ENCODE measurements around the gene NARF.
A peak's percentile ranks its signal among the peaks of the same experiment; 100 is the strongest.
"Not testable (repeated sequence)": the region's sequence is repeated elsewhere in the genome, so short reads cannot be mapped to it uniquely, and the experiment has no call there.

NARF gene

DNA sequence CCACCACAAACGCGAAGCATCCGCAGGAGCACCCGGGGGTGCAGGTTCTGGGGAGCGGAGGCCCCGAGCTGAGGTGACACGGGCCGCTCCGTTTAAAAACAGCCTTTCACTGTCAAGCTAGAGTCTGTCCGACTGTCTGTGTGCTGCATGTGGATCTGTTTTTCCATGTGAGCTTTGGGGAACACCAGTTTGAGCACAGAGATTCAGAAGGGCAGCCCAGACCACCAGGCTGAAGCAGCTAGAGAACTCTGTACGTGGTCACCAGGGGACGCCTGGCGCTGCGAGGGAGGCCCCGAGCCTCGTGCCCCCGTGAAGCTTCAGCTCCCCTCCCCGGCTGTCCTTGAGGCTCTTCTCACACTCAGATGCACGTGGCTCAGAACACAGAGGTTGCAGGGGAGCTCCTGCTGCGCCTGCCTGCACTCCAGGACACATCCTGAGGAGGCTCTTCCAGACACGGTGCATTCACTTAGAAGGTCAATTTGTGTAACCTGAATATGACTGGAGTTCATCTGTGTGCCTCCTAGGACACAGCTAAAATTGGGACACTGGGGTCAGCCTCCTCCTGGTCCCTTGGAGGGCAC is 45.3 kb downstream of the NARF start:
- DNase-seq = no peak

DNA sequence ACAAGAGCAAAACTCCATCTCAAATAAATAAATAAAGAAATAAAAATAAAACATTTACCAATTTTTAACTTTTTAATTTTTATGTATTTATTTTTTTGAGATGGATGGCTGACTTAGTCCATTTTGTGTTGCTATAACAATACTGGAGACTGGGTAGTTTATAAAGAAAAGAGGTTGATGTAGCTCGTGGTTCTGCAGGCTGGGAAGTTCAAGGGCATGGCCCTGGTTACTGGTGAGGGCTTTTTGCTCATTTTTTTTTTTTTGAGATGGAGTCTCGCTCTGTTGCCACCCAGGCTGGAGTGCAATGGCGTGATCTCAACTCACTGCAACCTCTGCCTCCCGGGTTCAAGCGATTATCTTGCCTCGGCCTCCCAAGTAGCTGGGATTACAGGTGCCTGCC is 46.8 kb downstream of the NARF start:
- DNase-seq = no peak

DNA sequence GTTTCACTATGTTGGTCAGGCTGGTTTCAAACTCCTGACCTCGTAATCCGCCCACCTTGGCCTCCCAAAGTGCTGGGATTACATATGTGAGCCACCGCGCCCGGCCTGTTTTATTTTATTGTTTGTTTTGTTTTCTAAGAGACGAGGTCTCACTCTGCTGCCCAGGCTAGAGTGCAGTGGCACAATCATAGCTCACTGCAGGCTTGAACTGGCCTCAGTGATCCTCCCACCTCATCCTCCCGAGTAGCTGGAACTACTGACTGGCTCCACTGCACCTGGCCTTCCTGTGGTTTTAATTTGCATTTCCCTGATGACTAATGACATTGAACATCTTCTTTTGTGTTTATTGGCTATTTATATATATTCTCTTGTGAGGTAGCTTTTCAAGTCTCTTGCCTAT is 47.9 kb downstream of the NARF start:
- not testable (repeated sequence) for DNase-seq

DNA sequence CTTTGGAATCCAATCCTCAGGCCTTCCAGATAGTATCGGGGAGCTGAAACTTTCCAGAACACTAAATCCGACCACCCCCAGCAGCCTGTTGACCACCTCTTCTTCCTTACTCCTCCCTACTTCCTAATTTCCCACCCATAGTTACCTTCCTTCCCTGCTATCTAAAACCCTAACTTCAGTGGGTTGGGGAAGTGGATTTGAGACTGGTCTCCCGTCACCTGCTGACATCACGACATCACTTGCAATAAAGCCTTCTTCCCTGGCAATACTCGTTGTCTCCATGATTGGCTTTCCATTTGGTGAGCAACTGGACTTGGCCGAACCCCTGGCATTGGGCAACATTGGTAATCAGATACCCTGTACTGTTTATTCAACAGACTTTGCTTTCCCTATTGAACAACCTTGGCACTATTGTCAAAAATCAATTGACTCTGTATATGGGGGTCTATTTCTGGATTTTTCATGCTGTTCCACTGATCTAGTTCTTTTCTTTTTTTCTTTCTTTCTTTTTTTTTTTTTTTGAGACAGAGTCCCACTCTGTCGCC is 49.2 kb downstream of the NARF start:
- no peak for DNase-seq

DNA sequence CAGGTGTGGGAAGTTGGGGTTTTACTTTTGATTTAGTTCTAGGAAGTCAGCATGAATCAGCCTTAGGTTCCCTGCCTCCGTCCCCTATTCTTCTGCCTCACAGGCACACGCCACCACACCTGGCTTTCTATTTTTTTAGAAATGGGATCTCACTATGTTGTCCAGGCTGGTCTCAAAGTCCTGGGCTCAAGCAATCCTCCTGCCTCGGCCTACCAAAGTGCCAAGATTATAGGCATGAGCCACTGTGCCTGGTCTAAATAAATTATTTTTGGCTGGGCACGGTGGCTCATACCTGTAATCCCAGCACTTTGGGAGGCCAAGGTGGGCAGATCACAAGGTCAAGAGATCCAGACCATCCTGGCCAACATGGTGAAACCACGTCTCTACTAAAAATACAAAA is 53.1 kb downstream of the NARF start:
- not testable (repeated sequence) for DNase-seq

DNA sequence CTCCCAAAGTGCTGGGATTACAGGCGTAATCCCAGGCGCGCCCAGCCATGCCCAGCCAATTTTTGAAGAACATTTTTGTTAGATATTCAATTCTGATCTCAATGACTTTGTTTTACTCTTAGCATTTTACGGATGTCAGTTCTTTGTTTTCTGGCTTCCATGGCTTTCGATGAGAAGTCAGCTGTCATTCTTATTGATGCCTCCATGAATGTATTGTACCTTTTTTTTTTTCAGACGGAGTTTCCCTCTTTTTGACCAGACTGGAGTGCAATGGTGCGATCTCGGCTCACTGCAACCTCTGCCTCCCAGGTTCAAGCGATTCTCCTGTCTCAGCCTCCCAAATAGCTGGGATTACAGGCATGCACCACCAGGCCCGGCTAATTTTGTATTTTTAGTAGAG is 55.3 kb downstream of the NARF start:
- DNase-seq = not testable (repeated sequence)

DNA sequence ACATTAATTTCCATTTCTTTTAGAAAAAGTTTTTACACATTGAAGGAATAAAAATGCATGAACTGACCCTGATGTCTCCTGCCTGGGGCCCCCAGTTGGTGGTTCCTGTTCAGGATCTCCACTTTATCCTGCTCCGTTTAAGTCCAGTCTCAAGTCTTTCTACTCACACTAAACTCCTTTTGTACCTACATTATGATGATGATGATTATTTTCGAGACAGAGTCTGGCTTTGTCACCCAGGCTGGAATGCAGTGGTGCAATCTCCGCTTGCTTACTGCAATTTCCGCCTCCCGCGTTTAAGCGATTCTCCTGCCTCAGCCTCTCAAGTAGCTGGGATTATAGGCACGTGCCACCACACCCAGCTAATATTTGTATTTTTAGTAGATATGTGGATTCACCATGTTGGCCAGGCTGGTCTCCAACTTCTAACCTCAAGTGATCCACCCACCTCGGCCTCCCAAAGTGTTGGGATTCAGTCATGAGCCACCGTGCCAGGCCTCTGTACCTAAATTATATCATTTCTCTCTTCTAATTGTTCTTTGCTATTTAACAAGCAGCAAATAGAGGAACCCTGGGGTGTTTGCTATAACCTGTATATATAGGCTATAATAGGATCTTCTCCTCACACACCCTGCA is 58.8 kb downstream of the NARF start:
- no peak for DNase-seq

DNA sequence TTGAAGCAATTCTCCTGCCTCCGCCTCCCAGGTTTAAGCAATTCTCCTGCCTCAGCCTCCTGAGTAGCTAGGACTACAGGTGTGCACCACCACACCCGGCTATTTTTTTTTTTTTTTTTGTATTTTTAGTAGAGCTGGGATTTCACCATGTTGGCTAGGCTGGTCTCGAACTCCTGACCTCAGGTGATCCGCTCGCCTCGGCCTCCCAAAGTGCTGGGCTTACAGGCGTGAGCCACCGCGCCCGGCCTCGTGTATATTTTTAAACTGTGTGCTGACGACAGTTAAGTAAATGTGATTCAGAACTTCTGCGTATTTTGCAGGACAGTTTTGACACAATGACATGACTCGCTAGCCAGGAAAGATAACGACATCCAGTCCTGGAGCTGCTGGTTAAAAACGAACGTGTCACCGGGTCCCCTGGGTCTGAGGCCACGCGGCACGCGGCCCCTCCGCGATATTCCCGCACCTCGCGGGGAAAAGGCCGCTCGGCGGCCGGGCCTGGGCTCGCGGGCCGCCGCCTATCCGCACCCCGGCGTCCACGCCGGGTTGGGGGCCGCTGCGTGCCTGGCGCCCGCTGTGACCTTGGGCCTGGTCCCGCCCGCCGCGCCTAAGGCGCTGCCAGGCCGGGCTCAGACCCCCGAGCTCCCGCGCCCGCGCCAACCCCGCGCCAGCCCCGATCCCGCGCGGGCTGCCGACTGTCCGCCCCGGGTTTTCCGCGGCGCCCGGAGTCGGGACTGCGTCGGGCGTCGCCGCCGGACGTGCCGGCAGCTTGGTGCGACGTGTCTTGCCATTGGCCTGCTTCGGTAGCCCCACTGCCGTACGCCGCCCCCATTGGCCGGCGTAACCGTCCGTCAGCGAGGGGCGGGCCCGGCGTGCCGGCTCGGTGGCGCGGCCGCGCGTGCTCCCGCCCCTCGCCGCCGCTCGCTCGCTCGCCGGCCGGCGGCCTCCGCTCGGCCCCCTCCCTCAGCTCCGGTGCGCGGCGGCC is 60.6 kb downstream of the NARF start, which contains the start of gene FOXK2:
Gene FOXK2 (plus strand): TSS at position 907 of the 985 bp plus-strand sequence. CDS start 157 bp downstream, outside the sequence.
- DNase-seq = peak; percentile 93

DNA sequence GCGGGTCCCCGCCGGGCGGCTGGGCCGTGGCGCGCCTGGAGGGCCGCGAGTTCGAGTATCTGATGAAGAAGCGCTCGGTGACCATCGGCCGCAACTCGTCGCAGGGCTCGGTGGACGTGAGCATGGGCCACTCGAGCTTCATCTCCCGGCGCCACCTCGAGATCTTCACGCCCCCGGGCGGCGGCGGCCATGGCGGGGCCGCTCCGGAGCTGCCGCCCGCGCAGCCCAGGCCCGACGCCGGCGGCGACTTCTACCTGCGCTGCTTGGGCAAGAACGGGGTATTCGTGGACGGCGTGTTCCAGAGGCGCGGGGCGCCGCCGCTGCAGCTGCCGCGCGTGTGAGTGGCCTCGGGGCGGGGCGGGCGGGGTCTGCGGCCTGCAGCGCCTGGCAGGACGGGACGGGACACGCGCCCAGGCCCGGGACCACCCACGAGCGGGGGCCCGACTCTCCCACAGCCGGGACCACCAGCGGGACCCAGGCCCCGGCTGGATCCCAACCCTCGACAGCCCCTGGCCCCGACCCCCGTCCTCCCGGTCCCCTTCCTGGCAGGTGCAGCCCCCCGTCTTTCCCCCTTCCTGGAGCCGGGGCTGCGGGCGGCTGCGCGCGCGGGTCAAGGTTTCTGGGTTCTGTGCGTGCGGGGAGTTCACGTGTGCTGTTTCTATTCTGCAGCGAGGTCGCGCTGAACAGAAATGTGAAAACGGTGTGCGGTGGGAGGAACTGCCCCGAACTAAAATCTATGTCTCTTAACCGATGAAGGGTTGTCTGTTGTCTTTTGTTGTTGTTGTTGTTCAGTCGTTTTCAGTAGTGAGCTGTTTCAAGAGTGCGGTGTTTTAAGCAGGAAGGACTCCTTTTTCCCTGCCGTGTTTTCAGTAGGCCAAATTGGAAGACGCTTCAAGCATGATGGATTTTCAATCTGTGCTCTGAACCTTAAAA is 61.7 kb downstream of the NARF start:
- DNase-seq = peak; percentile 18

DNA sequence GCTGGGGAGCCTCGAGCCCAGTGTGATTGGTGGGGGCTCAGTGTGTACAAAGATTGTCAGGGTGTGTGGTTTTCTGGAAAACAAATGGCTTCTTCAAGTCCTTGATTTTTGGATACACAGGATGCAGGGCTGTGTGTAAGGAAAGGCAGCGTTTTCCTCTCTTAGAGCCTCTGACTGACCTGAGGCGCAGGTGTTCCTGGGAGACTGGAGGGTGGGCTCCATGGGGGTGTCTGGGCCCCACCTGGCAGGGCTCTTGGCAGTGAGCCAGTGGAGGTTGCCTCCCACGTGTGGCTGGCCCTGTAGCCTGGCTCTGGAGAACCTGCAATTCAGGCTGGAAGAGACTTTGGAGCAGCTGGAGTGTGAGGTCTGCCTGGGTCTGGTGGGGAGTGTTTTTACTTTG is 66.0 kb downstream of the NARF start:
- DNase-seq = no peak

DNA sequence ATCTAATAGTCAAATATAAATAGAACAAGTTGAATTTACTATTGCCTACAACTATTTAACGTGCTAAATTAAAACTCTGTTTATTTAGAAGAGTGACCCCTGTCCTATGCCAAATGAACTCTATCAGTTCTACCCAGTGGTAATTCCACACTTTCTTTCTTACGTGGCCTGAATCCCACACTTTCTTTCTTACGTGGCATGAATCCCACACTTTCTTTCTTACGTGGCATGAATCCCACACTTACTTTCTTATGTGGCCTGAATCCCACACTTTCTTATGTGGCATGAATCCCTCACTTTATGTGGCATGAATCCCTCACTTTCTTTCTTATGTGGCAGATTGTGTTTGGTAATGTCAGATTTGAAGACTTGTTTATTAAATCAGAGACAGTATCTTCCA is 67.2 kb downstream of the NARF start:
- no peak for DNase-seq

DNA sequence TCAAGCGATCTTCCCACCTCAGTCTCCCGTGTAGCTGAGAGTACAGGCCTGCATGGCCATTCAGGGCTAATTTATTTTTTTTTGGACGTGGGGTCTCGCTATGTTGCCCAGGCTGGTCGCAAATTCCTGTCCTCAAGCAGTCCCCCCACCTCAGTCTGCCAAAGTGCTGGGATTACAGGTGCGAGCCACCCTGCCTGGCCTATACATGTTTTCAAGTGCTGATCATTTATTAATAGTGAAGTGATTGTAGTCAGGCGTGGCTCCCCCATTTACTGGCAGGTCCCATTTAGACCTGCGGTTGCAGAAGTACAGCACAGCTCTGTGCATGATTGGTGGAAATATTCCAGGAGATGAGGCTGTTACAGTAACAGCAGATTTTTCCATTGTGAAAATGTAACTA is 69.4 kb downstream of the NARF start:
- no peak for DNase-seq

DNA sequence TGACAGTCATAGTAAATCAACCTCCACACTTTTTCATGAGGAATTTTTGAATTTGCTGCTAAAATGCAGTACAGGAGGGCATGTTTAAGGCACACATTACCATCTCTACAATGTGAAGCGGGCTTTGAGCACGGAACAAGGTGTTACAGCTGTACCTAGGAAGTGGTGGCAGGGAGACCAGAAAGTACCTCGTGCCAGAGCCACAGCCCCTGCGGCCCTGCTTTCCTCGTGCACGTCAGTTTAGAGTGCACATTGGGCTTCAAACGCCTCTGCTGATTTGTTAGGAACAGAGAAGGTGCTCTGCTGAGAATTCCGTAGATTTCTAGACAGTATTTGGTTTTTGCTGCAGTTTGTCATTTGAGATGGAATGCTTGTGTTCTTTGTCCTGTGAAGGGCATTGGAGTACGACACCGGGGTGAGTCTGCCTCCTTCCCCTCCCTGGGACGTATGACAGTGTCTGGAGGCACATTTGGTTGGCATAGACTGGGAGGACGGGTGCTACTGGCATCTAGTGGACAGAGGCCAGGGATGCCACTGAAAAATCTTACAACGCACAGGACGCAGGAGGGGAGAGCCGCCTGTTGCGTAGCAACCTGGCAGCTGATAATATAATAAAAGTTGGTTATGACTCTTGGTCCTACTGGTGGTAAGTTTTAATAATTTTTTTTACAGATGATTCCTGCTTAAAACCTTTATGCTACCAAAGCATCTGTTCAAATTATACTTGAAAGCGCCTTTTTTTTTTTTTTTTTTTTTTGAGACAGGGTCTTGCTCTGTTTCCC is 70.1 kb downstream of the NARF start:
- peak; percentile 76 for DNase-seq

DNA sequence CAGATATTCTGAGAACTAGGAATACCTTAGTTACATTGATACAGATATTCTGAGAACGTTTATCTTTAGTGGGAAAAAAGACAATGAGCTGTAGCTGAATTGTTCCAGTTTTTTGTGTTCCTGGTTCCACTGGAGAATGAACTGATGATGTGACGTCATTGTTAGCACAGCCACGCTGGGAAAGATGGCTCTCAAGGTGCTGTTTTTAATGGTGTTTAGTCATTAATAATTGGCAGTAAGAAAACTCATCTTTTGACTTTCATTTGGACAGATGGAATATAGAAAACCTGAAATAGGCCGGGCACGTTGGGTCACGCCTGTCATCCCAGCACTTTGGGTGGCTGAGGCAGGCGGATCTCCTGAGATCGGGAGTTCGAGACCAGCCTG is 71.4 kb downstream of the NARF start:
- no peak for DNase-seq

DNA sequence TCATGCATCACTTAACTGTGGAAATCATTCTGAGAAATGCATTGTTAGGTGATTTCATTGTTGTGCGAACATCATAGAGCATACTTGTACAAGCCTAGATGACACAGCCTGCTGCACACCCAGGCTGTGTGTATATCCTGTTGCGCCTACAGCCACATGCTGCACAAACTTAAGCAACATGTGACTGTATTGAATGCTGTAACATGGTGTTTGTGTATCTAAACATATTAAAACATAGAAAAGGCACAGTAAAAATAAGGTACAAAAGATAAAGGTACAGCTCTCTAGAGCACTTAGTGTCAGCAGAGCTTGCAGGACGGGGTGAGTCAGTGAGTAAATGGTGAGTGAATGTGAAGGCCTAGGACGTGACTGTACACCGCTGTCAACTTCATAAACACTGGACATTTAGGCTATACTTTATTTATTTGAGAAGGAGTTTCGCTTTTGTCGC is 72.9 kb downstream of the NARF start:
- no peak for DNase-seq

DNA sequence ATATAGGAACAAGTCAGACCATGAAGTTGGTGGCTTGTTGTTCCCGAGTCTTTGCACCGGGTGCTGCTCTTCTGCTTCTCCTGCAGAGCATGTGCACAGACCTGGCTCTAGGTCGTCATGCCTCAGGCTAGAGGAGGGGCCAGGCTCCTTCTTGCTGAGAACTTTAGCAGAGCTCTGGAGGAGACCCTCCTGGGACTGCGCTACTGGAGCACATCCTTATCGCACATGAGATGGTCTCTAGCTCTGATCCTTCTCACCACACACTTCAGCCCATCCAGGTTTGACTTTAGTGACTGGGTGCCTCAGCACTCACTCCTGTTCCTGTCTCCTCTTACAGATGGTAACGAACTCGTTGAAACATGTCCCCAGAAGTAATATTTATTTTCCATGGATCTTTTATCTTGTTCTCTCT is 75.9 kb downstream of the NARF start:
- no peak for DNase-seq

DNA sequence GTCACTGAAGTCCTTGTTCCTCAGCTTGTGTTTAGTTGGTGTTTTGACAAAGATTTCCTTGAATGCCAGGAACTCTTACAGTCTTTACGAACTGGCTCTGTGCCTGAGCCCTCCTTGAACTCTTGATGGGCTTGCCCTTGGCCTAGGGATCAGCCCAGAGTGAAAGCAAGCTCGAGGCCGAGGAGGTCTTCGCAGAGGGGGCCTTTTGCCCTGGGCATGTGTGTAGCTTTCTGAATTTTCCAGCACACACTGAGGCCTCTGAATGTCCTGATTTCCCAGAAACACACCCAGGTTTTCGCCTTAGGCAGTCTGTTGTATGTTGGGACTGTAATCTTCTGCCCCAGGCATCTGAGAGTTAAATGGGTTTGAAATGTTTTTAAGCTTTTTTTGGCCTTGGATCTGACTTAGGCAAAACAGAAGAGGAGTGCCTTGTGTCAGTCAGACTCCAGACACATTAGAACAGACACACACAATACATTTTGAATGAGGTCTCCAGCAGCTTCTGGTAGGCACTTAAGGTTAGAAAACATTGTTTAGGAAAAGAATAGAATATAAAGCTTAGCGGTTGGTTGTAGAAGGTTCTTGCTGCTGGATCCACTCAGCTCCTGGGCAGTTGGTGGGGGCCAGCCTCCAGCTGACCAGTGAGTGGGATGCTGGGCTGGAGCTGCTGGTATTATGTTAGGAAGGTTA is 78.1 kb downstream of the NARF start:
- DNase-seq = no peak

DNA sequence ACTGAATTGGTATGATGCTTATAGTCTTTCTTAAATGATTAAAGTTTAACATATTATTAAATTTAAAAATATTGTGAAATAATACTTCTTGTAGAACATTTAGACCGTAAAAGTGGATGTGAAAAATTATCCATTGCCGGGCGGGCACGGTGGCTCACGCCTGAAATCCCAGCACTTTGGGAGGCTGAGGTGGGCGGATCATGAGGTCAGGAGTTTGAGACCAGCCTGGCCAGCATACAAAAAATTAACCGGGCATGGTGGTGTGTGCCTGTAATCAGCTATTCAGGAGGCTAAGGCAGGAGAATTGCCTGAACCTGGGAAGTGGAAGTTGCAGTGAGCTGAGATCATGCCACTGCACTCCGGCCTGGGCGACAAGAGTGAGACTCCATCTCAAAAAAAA is 78.7 kb downstream of the NARF start:
- not testable (repeated sequence) for DNase-seq

DNA sequence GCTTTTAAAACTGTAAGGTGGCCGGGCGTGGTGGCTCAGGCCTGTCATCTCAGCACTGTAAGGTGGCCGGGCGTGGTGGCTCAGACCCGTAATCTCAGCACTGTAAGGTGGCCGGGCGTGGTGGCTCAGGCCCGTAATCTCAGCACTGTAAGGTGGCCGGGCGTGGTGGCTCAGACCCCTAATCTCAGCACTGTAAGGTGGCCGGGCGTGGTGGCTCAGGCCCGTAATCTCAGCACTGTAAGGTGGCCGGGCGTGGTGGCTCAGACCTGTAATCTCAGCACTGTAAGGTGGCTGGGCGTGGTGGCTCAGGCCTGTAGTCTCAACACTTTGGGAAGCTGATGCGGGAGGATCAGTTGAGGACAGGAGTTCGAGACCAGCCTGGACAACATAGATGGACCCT is 80.5 kb downstream of the NARF start:
- not testable (repeated sequence) for DNase-seq
